DOHH2 (cell line): ENCODE measurements around the gene RILPL2.

Experiments used
- EZH2phosphoT487 ChIP-seq: fragments of 200-600 bp; sonication (generic); IDR thresholded peaks from 2 replicates; pipeline ENCODE4 v1.6.1; 2017; ENCODE audit warnings: borderline replicate concordance, mild to moderate bottlenecking, antibody characterized with exemption, low read length, moderate library complexity, mixed read lengths
- TF ChIP-seq, protein P1 (sequence below): fragments of 200-600 bp; sonication (generic); IDR thresholded peaks from one replicate; pipeline ENCODE4 v1.5.1; 2014; ENCODE audit warnings: antibody characterized with exemption, mild to moderate bottlenecking, low read depth, low read length; ENCODE audit not compliant: poor library complexity, severe bottlenecking

DNA sequence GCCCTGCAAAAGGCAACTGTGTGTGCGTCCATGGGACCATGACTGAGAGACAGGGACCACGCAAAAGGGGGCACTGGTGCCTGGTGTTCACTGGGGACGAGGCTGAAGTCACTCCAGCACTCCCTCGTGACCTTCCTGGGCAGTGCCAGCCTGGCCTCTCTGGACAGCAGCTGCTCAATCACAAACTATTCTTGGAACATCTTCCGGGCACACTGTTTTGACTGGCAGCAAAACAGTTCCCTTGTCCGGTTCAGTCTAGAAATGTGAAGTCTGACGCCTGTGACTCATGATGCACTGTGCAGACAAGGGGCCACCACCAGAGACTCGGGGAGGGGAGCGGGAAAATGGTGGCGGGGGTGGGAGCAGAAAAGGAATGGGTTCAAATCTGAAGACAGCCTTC is 42.3 kb upstream of the RILPL2 start:
- TF ChIP-seq, protein P1, sequence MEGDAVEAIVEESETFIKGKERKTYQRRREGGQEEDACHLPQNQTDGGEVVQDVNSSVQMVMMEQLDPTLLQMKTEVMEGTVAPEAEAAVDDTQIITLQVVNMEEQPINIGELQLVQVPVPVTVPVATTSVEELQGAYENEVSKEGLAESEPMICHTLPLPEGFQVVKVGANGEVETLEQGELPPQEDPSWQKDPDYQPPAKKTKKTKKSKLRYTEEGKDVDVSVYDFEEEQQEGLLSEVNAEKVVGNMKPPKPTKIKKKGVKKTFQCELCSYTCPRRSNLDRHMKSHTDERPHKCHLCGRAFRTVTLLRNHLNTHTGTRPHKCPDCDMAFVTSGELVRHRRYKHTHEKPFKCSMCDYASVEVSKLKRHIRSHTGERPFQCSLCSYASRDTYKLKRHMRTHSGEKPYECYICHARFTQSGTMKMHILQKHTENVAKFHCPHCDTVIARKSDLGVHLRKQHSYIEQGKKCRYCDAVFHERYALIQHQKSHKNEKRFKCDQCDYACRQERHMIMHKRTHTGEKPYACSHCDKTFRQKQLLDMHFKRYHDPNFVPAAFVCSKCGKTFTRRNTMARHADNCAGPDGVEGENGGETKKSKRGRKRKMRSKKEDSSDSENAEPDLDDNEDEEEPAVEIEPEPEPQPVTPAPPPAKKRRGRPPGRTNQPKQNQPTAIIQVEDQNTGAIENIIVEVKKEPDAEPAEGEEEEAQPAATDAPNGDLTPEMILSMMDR: no peak
- no peak for TF ChIP-seq EZH2phosphoT487
